K562 (cell line): Measurements from ENCODE around the gene TOR1AIP2. TPM values are rescaled to one million over a fixed set of nuclear protein-coding genes. Genes with fewer than 3 reads are reported as not detected.
A peak's percentile ranks its signal among the peaks of the same experiment; 100 is the strongest.

ENCODE experiments used
- ATF1 ChIP-seq, 2 experiments: fragments of 450-650 bp in 1 of 2; IDR thresholded peaks; 2 replicates each; pipeline ENCODE4 v1.6.1; 2016; ENCODE audit warnings: missing compliant biosample characterization in 1 of 2, missing genetic modification characterization in 1 of 2
- BACH1 ChIP-seq: fragments of 200-800 bp; sonication (Bioruptor generic); IDR thresholded peaks from 2 replicates; pipeline ENCODE4 v1.6.1; 2016; ENCODE audit warnings: missing genetic modification characterization, missing compliant biosample characterization
- BRD9 ChIP-seq: fragments of 450-650 bp; IDR thresholded peaks from 2 replicates; pipeline ENCODE4 v1.6.1; 2018; ENCODE audit warnings: low read depth; ENCODE audit not compliant: partially characterized antibody
- EP300 ChIP-seq: IDR thresholded peaks from 2 replicates; pipeline ENCODE4 v1.6.1; 2012; ENCODE audit warnings: low read length, improper control_type of control experiment
- ESRRA ChIP-seq: fragments of 450-650 bp; IDR thresholded peaks from 2 replicates; pipeline ENCODE4 v1.6.1; 2014; ENCODE audit warnings: low read depth, mild to moderate bottlenecking, moderate library complexity, borderline replicate concordance
- FOSL1 ChIP-seq: fragments of 200-800 bp; sonication (Bioruptor generic); conservative IDR thresholded peaks from 2 replicates; pipeline ENCODE4 v1.6.1; 2016; ENCODE audit warnings: missing genetic modification characterization, missing compliant biosample characterization
- HCFC1 ChIP-seq: IDR thresholded peaks from 2 replicates; pipeline ENCODE4 v1.6.1; 2012; ENCODE audit warnings: low read depth, low read length, improper control_type of control experiment
- HMG20A ChIP-seq: fragments of 450-650 bp; formaldehyde crosslinking; conservative IDR thresholded peaks from 2 replicates; pipeline ENCODE4 v1.4.0; 2020; ENCODE audit warnings: mild to moderate bottlenecking, mixed read lengths
- NFE2 ChIP-seq: IDR thresholded peaks from 2 replicates; pipeline ENCODE4 v1.6.1; 2014; ENCODE audit warnings: antibody characterized with exemption, low read depth
- NR2C1 ChIP-seq, 2 experiments: fragments of 450-650 bp; IDR thresholded peaks; 2 replicates each; pipeline ENCODE4 v1.6.1; 2017; ENCODE audit warnings: mild to moderate bottlenecking in 2 of 2, antibody characterized with exemption in 1 of 2, inconsistent platforms in 1 of 2, missing compliant biosample characterization in 1 of 2, missing genetic modification characterization in 1 of 2
- NR4A1 ChIP-seq, 2 experiments: fragments of 250-450 bp in 1 of 2; fragments of 450-650 bp in 1 of 2; sonication (Bioruptor Pico) in 1 of 2; IDR thresholded peaks; 2 replicates each; pipeline versions ENCODE4 v1.4.0 to v1.6.1; 2016 to 2020; ENCODE audit warnings: mild to moderate bottlenecking in 2 of 2, missing compliant biosample characterization in 1 of 2, missing genetic modification characterization in 1 of 2, moderate library complexity in 1 of 2
- OTX1 ChIP-seq: fragments of 450-650 bp; formaldehyde crosslinking; IDR thresholded peaks from 2 replicates; pipeline ENCODE4 v1.4.0; 2022; ENCODE audit warnings: mild to moderate bottlenecking
- PHTF2 ChIP-seq: fragments of 250-450 bp; sonication (Bioruptor Pico); IDR thresholded peaks from 2 replicates; pipeline ENCODE4 v1.5.0; 2021; ENCODE audit warnings: mild to moderate bottlenecking
- POLR2AphosphoS5 ChIP-seq: IDR thresholded peaks from 2 replicates; pipeline ENCODE4 v1.6.1; 2011; ENCODE audit warnings: mild to moderate bottlenecking, low read depth, low read length, moderate library complexity; ENCODE audit not compliant: control insufficient read depth, insufficient read depth
- RAD51 ChIP-seq: fragments of 450-650 bp; IDR thresholded peaks from 2 replicates; pipeline ENCODE4 v1.7.1; 2016; ENCODE audit warnings: low read depth, mild to moderate bottlenecking, borderline replicate concordance
- RCOR1 ChIP-seq, 2 experiments: IDR thresholded peaks; 2 replicates each; pipeline ENCODE4 v1.6.1; 2012; ENCODE audit warnings: low read depth in 2 of 2, low read length in 2 of 2, borderline replicate concordance in 1 of 2, improper control_type of control experiment in 1 of 2
- SIN3B ChIP-seq: fragments of 450-650 bp; IDR thresholded peaks from 2 replicates; pipeline ENCODE4 v1.6.1; 2017; ENCODE audit warnings: low read depth, mild to moderate bottlenecking, moderate library complexity
- SMARCA4 ChIP-seq: fragments of 450-650 bp; IDR thresholded peaks from 2 replicates; pipeline ENCODE4 v1.6.1; 2016
- SMC3 ChIP-seq: conservative IDR thresholded peaks from 2 replicates; pipeline ENCODE4 v1.6.1; 2011; ENCODE audit warnings: low read depth, low read length, improper control_type of control experiment; ENCODE audit not compliant: insufficient read depth
- TBL1XR1 ChIP-seq, 2 experiments: IDR thresholded peaks; 2 replicates each; pipeline ENCODE4 v1.6.1; 2012; ENCODE audit warnings: improper control_type of control experiment in 2 of 2, low read length in 2 of 2, mild to moderate bottlenecking in 1 of 2
- ZBTB8A ChIP-seq: fragments of 450-650 bp; IDR thresholded peaks from 2 replicates; pipeline ENCODE4 v1.6.1; 2018; ENCODE audit warnings: mild to moderate bottlenecking, moderate library complexity; ENCODE audit not compliant: partially characterized antibody
- ZNF274 ChIP-seq: IDR thresholded peaks from 2 replicates; pipeline ENCODE4 v1.6.1; 2011; ENCODE audit warnings: low read depth, mild to moderate bottlenecking, low read length, moderate library complexity, borderline replicate concordance
- ZNF57 ChIP-seq: fragments of 450-650 bp; formaldehyde crosslinking; IDR thresholded peaks from 2 replicates; pipeline ENCODE4 v1.4.0; 2020; ENCODE audit warnings: mild to moderate bottlenecking, moderate library complexity
- polyA plus RNA-seq, 8 experiments: library from polyadenylated mRNA; depleted of rRNA in 4 of 8; stranded (reverse) in 5 of 8; unstranded in 3 of 8; fragments of >200 nt; fragmentation: Nextera tagmentation in 2 of 8; fragmentation: Illumina TruSeq in 1 of 8; extraction: Ambion mirVana in 2 of 8; extraction: Trizol in 1 of 8; gene quantifications; 2 replicates each; pipeline versions ENCODE4 v1.2.1 to v1.2.3, GENCODE V29; 2011 to 2014; ENCODE audit warnings: inconsistent platforms in 1 of 8, missing spikeins in 1 of 8
- total RNA-seq, 7 experiments: library from RNA; depleted of rRNA in 6 of 7; stranded (reverse); fragments of >200 nt in 6 of 7; fragmentation: Illumina TruSeq in 2 of 7; extraction: Trizol in 2 of 7; gene quantifications; 2 replicates each; pipeline versions ENCODE4 v1.2.1 to v1.2.3, GENCODE V29; 2011 to 2021; ENCODE audit warnings: low replicate concordance in 1 of 7
- TF ChIP-seq, protein P1 (sequence below), 2 experiments: fragments of 250-450 bp in 1 of 2; fragments of 450-650 bp in 1 of 2; sonication (Bioruptor Pico) in 1 of 2; IDR thresholded peaks; 2 replicates each; pipeline versions ENCODE4 v1.6.1 to v1.8.0; 2016 to 2021; ENCODE audit warnings: mild to moderate bottlenecking in 2 of 2, moderate library complexity in 2 of 2, missing compliant biosample characterization in 1 of 2, missing genetic modification characterization in 1 of 2
- TF ChIP-seq, protein P2 (sequence below): fragments of 250-450 bp; sonication (Bioruptor Pico); IDR thresholded peaks from 2 replicates; pipeline ENCODE4 v1.4.0; 2020
- TF ChIP-seq, protein P3 (sequence below): sonication (generic); formaldehyde crosslinking; IDR thresholded peaks from 2 replicates; pipeline ENCODE4 v1.9.0; 2022; ENCODE audit warnings: mild to moderate bottlenecking, missing genetic modification reagents

The TOR1AIP2 gene
- total and polyA plus RNA-seq, 9 of the 15 experiments (the other 6 are each of a cell fraction or from before 2014, with no cell fraction given) = 16.7 to 122 (median 41.4) TPM

DNA sequence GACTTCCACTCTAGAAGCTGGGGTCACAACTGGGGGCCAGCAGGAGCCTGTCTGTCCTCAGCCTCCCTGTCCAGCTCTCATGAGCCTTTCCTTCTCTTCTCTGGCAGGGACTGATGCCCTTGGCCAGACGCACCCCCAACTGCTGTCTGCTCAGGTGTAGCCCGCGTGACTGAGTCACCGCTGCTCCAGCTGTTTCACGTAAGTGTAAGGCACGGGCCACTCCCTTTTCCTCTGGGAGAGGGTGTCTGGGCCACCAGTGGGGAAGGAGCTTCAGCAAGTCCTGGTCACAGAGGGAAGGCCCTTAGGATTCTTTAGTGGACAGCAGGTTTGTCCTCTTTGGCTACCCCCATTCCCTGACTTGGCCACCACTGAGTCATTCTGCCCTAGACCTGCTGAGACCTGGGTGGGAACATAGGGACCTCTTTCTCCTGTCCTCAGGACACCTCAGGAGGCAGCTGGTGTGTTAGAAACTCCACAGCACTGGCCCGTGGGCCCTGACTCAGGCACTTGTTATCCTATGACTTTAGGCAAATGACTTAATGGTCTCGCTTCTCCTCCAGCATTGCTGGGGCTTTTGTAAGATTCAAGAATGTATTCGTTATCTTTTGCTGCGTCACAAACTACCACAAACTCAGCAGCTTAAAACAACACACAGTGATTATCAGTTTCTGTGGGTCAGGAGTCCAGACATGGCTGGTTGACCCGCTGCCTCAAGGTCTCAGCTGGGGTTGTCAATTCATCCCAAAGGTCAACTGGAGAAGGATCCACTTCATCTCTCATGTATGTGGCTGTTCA is 69.7 kb downstream of the TOR1AIP2 start (continued):
- no peak for TF ChIP-seq SMC3
- TF ChIP-seq BRD9 = no peak
- TF ChIP-seq RAD51 = no peak
- TF ChIP-seq, protein P1, sequence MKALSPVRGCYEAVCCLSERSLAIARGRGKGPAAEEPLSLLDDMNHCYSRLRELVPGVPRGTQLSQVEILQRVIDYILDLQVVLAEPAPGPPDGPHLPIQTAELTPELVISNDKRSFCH (CRISPR knock-in tag; IDR thresholded peaks at IDR 0.05) = no peak
- TF ChIP-seq, protein P1 (tag; IDR thresholded peaks at IDR 0.05) = peak; percentile 79
- TF ChIP-seq RCOR1 (IDR thresholded peaks at IDR 0.05; ENCODE audit: borderline replicate concordance in 1 of 2, low read depth in 2 of 2, low read length in 2 of 2) = peak in 1 of 2 experiments; percentile 93; a peak in 2 of 4 replicates
- no peak for TF ChIP-seq TBL1XR1 (IDR thresholded peaks at IDR 0.05; ENCODE audit: low read length in 2 of 2)
- TF ChIP-seq, protein P2, sequence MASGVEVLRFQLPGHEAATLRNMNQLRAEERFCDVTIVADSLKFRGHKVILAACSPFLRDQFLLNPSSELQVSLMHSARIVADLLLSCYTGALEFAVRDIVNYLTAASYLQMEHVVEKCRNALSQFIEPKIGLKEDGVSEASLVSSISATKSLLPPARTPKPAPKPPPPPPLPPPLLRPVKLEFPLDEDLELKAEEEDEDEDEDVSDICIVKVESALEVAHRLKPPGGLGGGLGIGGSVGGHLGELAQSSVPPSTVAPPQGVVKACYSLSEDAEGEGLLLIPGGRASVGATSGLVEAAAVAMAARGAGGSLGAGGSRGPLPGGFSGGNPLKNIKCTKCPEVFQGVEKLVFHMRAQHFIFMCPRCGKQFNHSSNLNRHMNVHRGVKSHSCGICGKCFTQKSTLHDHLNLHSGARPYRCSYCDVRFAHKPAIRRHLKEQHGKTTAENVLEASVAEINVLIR = peak; percentile 61
- no peak for TF ChIP-seq ZNF274
- no peak for TF ChIP-seq NR2C1 (IDR thresholded peaks at IDR 0.05)
- 0 out of 2 replicates have a peak, but pooled peaks have one; percentile 35 for TF ChIP-seq NR2C1 (tag; IDR thresholded peaks at IDR 0.05)
- TF ChIP-seq, protein P3, sequence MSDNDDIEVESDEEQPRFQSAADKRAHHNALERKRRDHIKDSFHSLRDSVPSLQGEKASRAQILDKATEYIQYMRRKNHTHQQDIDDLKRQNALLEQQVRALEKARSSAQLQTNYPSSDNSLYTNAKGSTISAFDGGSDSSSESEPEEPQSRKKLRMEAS = no peak
- TF ChIP-seq SIN3B = no peak
- peak; percentile 29; the same call in 1 of the 2 replicates for TF ChIP-seq FOSL1 (tag)
- TF ChIP-seq ZNF57 (CRISPR knock-in tag) = no peak
- TF ChIP-seq OTX1 (CRISPR knock-in tag) = no peak
- TF ChIP-seq BACH1 = peak; percentile 44; the same call in 1 of the 2 replicates
- no peak for TF ChIP-seq HCFC1
- no peak for TF ChIP-seq NR4A1 (CRISPR knock-in tag; IDR thresholded peaks at IDR 0.05)
- no peak for TF ChIP-seq NR4A1 (tag; IDR thresholded peaks at IDR 0.05)
- no peak for TF ChIP-seq ZBTB8A
- 0 out of 2 replicates have a peak, but pooled peaks have one; percentile 58 for TF ChIP-seq ESRRA
- TF ChIP-seq EP300 = 0 out of 2 replicates have a peak, but pooled peaks have one; percentile 28
- no peak for TF ChIP-seq POLR2AphosphoS5
- TF ChIP-seq NFE2 = peak; percentile 73
- no peak for TF ChIP-seq PHTF2 (CRISPR knock-in tag)
- TF ChIP-seq SMARCA4 = no peak
- no peak for TF ChIP-seq ATF1 (CRISPR knock-in tag; IDR thresholded peaks at IDR 0.05)
- peak; percentile 60 for TF ChIP-seq ATF1 (tag; IDR thresholded peaks at IDR 0.05)
- TF ChIP-seq HMG20A (CRISPR knock-in tag) = no peak
